GM13977 (cell line): Measurements from ENCODE around the gene GALNT16.
"Not testable (repeated sequence)": the region's sequence is repeated elsewhere in the genome, so short reads cannot be mapped to it uniquely, and the experiment has no call there.

ENCODE experiments used
- DNase-seq: peaks from one replicate; pipeline ENCODE4 v3.0.0; 2012; ENCODE audit warnings: low spot score
- in situ Hi-C: fragments of 300-500 bp; cut with MboI; formaldehyde crosslinking; loops from one replicate; pipeline ENCODE4 v1.12.0; 2022; ENCODE audit warnings: low sequenced_read_pairs, low pct_unique_long_range_greater_than_20kb, mixed read lengths, inconsistent platforms; ENCODE audit not compliant: unreplicated experiment
- TF ChIP-seq, protein P1 (sequence below): IDR thresholded peaks from 2 replicates; pipeline ENCODE4 v1.5.1; 2012; ENCODE audit warnings: mild to moderate bottlenecking, control low read depth; ENCODE audit not compliant: insufficient read depth; ENCODE audit errors: extremely low read depth, missing control alignments

GALNT16 gene

DNA sequence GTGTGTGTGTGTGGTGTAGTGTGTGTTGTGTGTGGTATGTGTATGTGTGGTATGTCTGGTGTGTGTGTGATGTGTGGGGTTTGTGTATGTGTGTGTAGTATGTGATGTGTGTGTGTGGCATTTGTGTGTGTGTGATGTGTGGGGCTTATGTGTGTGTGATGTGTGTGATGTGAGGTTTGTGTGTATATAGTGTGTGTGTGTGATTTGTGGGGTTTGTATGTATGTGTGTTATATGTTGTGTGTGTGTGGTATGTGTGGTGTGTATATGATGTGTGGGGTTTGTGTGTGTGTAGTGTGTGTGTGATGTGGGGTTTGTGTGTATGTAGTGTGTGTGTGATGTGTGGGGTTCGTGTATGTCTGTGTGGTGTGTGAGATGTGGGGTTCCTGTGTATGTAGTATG lies 9.4 kb downstream of the GALNT16 start:
- in situ Hi-C loops, result no loop called here
- TF ChIP-seq, protein P1, sequence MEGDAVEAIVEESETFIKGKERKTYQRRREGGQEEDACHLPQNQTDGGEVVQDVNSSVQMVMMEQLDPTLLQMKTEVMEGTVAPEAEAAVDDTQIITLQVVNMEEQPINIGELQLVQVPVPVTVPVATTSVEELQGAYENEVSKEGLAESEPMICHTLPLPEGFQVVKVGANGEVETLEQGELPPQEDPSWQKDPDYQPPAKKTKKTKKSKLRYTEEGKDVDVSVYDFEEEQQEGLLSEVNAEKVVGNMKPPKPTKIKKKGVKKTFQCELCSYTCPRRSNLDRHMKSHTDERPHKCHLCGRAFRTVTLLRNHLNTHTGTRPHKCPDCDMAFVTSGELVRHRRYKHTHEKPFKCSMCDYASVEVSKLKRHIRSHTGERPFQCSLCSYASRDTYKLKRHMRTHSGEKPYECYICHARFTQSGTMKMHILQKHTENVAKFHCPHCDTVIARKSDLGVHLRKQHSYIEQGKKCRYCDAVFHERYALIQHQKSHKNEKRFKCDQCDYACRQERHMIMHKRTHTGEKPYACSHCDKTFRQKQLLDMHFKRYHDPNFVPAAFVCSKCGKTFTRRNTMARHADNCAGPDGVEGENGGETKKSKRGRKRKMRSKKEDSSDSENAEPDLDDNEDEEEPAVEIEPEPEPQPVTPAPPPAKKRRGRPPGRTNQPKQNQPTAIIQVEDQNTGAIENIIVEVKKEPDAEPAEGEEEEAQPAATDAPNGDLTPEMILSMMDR, result no peak
- DNase-seq, result no peak

DNA sequence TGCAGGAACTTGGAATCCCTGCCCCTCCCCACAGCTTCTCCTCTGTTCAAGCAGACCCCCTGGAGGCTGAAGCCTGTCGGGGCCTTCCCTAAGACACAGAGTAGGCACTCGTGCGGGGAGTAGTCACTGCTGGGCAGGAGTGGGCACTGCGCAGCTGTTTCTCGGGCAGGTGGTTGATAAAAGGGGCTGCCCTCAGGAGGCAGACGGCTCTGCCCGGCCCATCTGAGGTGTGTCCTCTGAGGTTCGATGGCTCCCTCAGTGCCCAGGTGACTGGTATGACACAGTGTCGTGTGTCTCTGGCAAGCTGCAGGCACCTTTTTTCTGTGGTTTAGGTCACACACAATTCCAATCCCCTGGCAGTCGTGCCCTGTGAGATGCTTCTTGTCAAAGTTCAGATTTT lies 10.1 kb downstream of the GALNT16 start:
- TF ChIP-seq, protein P1, result no peak
- in situ Hi-C loops, result no loop called here
- no peak for DNase-seq

DNA sequence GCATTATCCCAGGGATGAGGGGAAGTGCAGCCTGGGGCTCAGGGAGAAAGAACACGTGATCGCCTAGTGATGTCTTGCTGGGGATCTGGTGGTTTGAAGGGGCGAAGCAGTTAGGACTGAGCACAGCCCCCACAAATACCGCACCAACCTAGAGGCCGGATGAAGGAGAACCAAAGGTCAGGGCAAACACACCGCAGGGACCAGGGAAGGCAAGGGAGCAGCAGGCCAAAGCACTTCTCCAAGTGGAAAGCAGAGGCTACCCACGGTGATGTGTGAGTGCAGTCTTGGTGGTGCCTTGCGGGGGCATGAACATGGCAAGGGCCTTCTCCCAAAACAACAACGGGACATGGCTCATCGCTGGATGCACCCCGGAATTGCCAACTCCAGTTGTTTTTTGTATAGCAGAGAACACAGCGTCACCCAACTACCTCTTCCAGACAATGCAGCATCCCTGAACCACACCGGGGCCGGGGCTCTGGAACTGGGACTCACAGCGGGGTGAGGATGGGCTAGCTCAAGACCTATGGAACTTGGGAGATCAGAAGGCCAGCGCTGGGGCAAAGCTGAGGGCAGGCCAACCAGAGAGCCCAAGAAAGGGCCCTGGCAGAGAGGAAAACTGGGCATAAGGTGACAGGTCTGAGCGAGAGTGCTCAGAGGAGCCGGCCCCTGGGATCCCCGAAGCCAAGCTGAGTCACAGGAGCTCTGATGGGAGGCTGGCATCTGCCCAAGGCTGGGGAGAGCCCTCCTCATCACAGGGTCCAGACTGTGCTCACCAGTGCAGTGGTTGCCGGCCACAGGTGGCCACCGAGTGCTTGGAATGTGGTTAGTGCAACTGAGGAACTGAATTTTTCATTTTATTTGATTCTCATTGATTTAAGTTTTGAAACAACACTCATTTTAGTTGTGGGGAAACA lies 11.1 kb downstream of the GALNT16 start:
- in situ Hi-C loops, result no loop called here
- TF ChIP-seq, protein P1, result no peak
- DNase-seq, result no peak

DNA sequence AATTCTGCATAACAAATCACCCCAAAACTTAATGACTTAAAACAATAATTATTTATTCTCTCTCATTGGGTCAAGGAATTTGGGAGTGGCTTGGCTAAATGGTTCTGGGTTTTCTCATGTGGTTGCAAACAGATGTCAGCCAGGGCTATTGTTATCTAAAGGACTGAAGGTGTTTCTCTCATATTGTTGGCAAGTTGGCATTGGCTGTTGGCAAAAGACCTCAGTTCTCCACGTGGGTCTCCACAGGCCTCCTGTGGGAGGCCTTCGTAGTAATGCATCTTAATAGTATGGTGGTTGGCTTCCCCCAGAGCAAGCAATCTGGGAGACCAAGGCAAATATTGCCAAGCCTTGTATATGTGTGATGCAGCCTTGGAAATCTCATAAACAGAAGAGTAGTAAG lies 14.4 kb downstream of the GALNT16 start:
- in situ Hi-C loops, result no loop called here
- TF ChIP-seq, protein P1, result no peak

DNA sequence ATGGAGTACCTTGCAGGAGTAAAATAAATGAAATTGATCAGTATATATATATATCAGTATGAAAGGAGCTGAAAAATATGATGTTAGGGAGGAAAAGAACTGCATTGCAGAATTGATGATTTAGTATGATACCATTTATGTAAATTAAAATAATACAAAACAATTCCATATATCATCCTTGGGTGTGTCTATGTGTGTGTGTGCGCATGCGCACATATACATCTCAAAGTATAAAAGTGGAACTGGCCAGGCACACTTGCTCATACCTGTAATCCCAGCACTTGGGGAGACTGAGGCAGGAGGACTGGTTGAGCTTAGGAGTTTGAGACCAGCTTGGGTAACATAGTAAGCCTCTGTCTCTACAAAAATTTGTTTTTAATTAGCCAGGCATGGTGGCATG lies 15.4 kb downstream of the GALNT16 start:
- TF ChIP-seq, protein P1, result no peak
- no peak for DNase-seq
- in situ Hi-C loops, result no loop called here

More for the DNA sequence above, 14.4 kb downstream of the GALNT16 start:
- DNase-seq, result no peak

DNA sequence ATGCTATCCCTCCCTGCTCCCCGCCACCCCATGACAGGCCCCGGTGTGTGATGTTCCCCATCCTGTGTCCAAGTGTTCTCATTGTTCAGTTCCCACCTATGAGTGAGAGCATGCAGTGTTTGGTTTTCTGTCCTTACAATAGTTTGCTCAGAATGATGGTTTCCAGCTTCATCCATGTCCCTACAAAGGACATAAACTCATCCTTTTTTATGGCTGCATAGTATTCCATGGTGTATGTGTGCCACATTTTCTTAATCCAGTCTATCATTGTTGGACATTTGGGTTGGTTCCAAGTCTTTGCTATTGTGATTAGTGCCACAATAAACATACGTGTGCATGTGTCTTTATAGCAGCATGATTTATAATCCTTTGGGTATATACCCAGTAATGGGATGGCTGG lies 17.4 kb downstream of the GALNT16 start:
- DNase-seq, in situ Hi-C loops: not testable (repeated sequence)

DNA sequence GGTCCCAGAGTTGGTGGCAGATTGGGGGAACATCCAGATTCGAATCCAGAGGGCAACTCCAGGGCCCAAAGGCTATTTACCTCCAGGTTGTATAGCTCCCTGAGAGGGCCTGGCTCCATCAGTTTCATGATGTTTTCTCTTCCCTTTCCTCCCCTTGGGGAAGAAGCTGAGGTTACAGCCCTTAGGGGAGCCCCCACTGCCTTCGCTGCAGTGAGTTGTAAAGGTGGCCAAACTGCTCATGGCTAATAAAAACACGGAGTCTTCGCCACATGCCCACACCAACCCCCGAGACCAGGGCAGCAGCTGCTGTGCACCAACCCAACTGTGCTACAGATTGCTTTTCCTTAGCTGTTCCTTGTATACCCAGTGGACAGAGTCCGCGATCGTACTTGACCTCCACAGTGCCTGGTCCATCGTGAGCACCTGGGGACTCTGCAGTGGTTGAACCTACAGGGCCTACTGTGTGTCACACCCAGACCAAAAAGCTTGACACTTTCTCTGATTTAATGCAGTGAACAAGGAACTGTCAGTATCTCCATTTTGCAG lies 20.9 kb downstream of the GALNT16 start:
- TF ChIP-seq, protein P1, result no peak
- in situ Hi-C loops, result no loop called here
- no peak for DNase-seq
